GM19468 (cell line): Measurements from ENCODE around the gene IL32.
"Not testable (repeated sequence)": the region's sequence is repeated elsewhere in the genome, so short reads cannot be mapped to it uniquely, and the experiment has no call there.

Experiments used
- ATAC-seq: cut with Tn5 transposase; IDR thresholded peaks from one replicate; pipeline ENCODE4 v1.9.1; 2021; ENCODE audit warnings: mild to moderate bottlenecking, moderate library complexity, moderate number of reproducible peaks; ENCODE audit not compliant: unreplicated experiment; ENCODE audit errors: extremely low read depth

IL32 gene

GRCh38 chr16:3066440-3066748 is 954 bp downstream of the IL32 start:
- ATAC-seq = no peak

- ATAC-seq = no peak
Measured at GRCh38 chr16:3068487-3068886, 3.0 kb downstream of the IL32 start.

GRCh38 chr16:3069146-3069545 is 3.7 kb downstream of the IL32 start:
- ATAC-seq = not testable (repeated sequence)

GRCh38 chr16:3070608-3071111 is 5.2 kb downstream of the IL32 start:
- no peak for ATAC-seq

- no peak for ATAC-seq
Measured at GRCh38 chr16:3071655-3072054, 6.2 kb downstream of the IL32 start.

GRCh38 chr16:3072148-3072547 is 6.7 kb downstream of the IL32 start:
- ATAC-seq = not testable (repeated sequence)

- not testable (repeated sequence) for ATAC-seq
Measured at GRCh38 chr16:3072576-3073263, 7.3 kb downstream of the IL32 start.

- no peak for ATAC-seq
Measured at GRCh38 chr16:3073448-3073847, 8.0 kb downstream of the IL32 start.

GRCh38 chr16:3074860-3075522 is 9.6 kb downstream of the IL32 start:
- ATAC-seq = peak; percentile 42

GRCh38 chr16:3075523-3075915 is 10.1 kb downstream of the IL32 start:
- ATAC-seq = no peak

- ATAC-seq = not testable (repeated sequence)
Measured at GRCh38 chr16:3075946-3076345, 10.5 kb downstream of the IL32 start.

- no peak for ATAC-seq
Measured at GRCh38 chr16:3076577-3076976, 11.1 kb downstream of the IL32 start.

- no peak for ATAC-seq
Measured at GRCh38 chr16:3080024-3080423, 14.6 kb downstream of the IL32 start.

GRCh38 chr16:3081957-3082356 is 16.5 kb downstream of the IL32 start:
- ATAC-seq = not testable (repeated sequence)

- ATAC-seq = not testable (repeated sequence)
Measured at GRCh38 chr16:3083408-3083807, 18.0 kb downstream of the IL32 start.

- no peak for ATAC-seq
Measured at GRCh38 chr16:3084491-3084890, 19.1 kb downstream of the IL32 start.

GRCh38 chr16:3084969-3085670 is 19.7 kb downstream of the IL32 start:
- ATAC-seq = no peak

- ATAC-seq = no peak
Measured at GRCh38 chr16:3085868-3086595, 20.6 kb downstream of the IL32 start.

- ATAC-seq = no peak
Measured at GRCh38 chr16:3086596-3087242, 21.3 kb downstream of the IL32 start.
